GM12878 (cell line): ENCODE results near the gene ITGA1. TPM values are rescaled to one million over a fixed set of nuclear protein-coding genes. Genes with fewer than 3 reads are reported as not detected.

Experiments
- ATAC-seq: fragments of 200-7000 bp; cut with Tn5 transposase; 3 replicates; pipeline ENCODE4 v1.9.1; 2020; ENCODE audit warnings: mild to moderate bottlenecking, moderate library complexity
- BruUV-seq: library from RNA; stranded (reverse); fragments of 400-500 nt; replicated peaks from 2 replicates; lab custom pipeline; 2021; lab: Mats Ljungman, UMichigan
- CTCF ChIA-PET: fragments of 300-600 bp; sonication (Branson Sonifier 250); formaldehyde crosslinking; extraction: SDS; loops from one replicate; lab custom pipeline; 2021; ENCODE audit warnings: inconsistent platforms; lab: Yijun Ruan, JAX
- POLR2A ChIA-PET: fragments of 350-600 bp; formaldehyde crosslinking; extraction: SDS; loops from one replicate; lab custom pipeline; 2021; ENCODE audit warnings: inconsistent platforms; lab: Charles Lee
- RAD21 ChIA-PET: fragments of 300-600 bp; sonication (Branson Sonifier 250); formaldehyde crosslinking; loops from one replicate; lab custom pipeline; 2023; ENCODE audit warnings: antibody characterized with exemption; ENCODE audit not compliant: unreplicated experiment; lab: Charles Lee
- SMC1A ChIA-PET: fragments of 300-600 bp; sonication (Branson Sonifier 250); formaldehyde crosslinking; loops from one replicate; lab custom pipeline; 2023; ENCODE audit not compliant: unreplicated experiment, uncharacterized antibody; lab: Charles Lee
- DNase-seq: peaks from one replicate; pipeline ENCODE4 v3.0.0-alpha.2; 2011; ENCODE audit warnings: low read depth, low spot score
- FAIRE-seq: peaks from 3 replicates; lab custom pipeline; 2011; peaks lifted over from hg19 to GRCh38; lab: Jason Lieb, UNC
- H2AFZ ChIP-seq: 2 replicates; pipeline ENCODE4 v1.6.0; 2011; ENCODE audit warnings: low read depth, low read length, control low read depth; ENCODE audit not compliant: control insufficient read depth
- H3K27ac ChIP-seq: 2 replicates; pipeline ENCODE4 v1.5.1; 2011; ENCODE audit warnings: control low read depth; ENCODE audit not compliant: control insufficient read depth, insufficient read depth
- H3K27me3 ChIP-seq, 2 experiments: replicated peaks in 1 of 2; 2 replicates each; pipeline versions ENCODE4 v1.6.0 to v1.6.1; 2011; ENCODE audit warnings: low read length in 1 of 2; ENCODE audit not compliant: control insufficient read depth in 2 of 2, insufficient read depth in 2 of 2
- H3K36me3 ChIP-seq, 2 experiments: 2 replicates each; pipeline ENCODE4 v1.5.1; 2011; ENCODE audit warnings: low read length in 1 of 2; ENCODE audit not compliant: control insufficient read depth in 2 of 2, insufficient read depth in 2 of 2
- H3K4me1 ChIP-seq: 2 replicates; pipeline ENCODE4 v1.6.1; 2011; ENCODE audit warnings: mild to moderate bottlenecking, low read length, moderate library complexity, mixed read lengths; ENCODE audit not compliant: control insufficient read depth, insufficient read depth
- H3K4me2 ChIP-seq: 2 replicates; pipeline ENCODE4 v1.6.0; 2011; ENCODE audit warnings: control low read depth; ENCODE audit not compliant: control insufficient read depth, insufficient read depth
- H3K4me3 ChIP-seq: fragments of 200-600 bp; sonication (generic); 2 replicates; pipeline ENCODE4 v1.5.1; 2016
- H3K79me2 ChIP-seq: 2 replicates; pipeline ENCODE4 v1.6.0; 2011; ENCODE audit warnings: low read length; ENCODE audit not compliant: control insufficient read depth, insufficient read depth
- H3K9ac ChIP-seq: 2 replicates; pipeline ENCODE4 v1.8.0; 2011; ENCODE audit warnings: low read length, control low read depth, mixed read lengths; ENCODE audit not compliant: control insufficient read depth, insufficient read depth
- H3K9me3 ChIP-seq: replicated peaks from 3 replicates; pipeline ENCODE4 v1.5.1; 2011; ENCODE audit warnings: mild to moderate bottlenecking, low read length; ENCODE audit not compliant: control insufficient read depth, insufficient read depth
- H4K20me1 ChIP-seq: 2 replicates; pipeline ENCODE4 v1.6.0; 2011; ENCODE audit not compliant: control insufficient read depth, insufficient read depth
- BHLHE40 ChIP-seq, 2 experiments: fragments of 450-650 bp in 1 of 2; IDR thresholded peaks; 2 replicates each; pipeline ENCODE4 v1.6.1; 2011 to 2017; ENCODE audit warnings: low read depth in 2 of 2, borderline replicate concordance in 1 of 2, improper control_type of control experiment in 1 of 2, low read length in 1 of 2, mild to moderate bottlenecking in 1 of 2
- BMI1 ChIP-seq: fragments of 450-650 bp; IDR thresholded peaks from 2 replicates; pipeline ENCODE4 v1.6.1; 2016; ENCODE audit warnings: mild to moderate bottlenecking, moderate library complexity, borderline replicate concordance
- EED ChIP-seq: sonication (generic); IDR thresholded peaks from 2 replicates; pipeline ENCODE4 v1.6.1; 2016; ENCODE audit warnings: antibody characterized with exemption, low read depth
- EP300 ChIP-seq, 2 experiments: fragments of 150-350 bp in 1 of 2; IDR thresholded peaks; 2 replicates each; pipeline ENCODE4 v1.6.1; 2011 to 2012; ENCODE audit warnings: low read depth in 2 of 2, low read length in 2 of 2, borderline replicate concordance in 1 of 2, improper control_type of control experiment in 1 of 2, inconsistent platforms in 1 of 2; ENCODE audit not compliant: control insufficient read depth in 1 of 2
- FOS ChIP-seq: IDR thresholded peaks from 3 replicates; pipeline ENCODE4 v1.6.1; 2011; ENCODE audit warnings: borderline replicate concordance; ENCODE audit not compliant: insufficient read length; ENCODE audit errors: extremely low read depth
- IKZF1 ChIP-seq: fragments of 450-650 bp; conservative IDR thresholded peaks from 2 replicates; pipeline ENCODE4 v1.6.1; 2017; ENCODE audit warnings: antibody characterized with exemption, mild to moderate bottlenecking
- IKZF2 ChIP-seq, 2 experiments: fragments of 450-650 bp; IDR thresholded peaks; 2 replicates each; pipeline ENCODE4 v1.6.1; 2017; ENCODE audit warnings: mild to moderate bottlenecking in 2 of 2, moderate library complexity in 2 of 2
- RUNX3 ChIP-seq: IDR thresholded peaks from 2 replicates; pipeline ENCODE4 v1.6.1; 2012; ENCODE audit warnings: low read length, inconsistent platforms
- SMC3 ChIP-seq: IDR thresholded peaks from 2 replicates; pipeline ENCODE4 v1.6.1; 2011; ENCODE audit warnings: low read length, improper control_type of control experiment, borderline replicate concordance
- TBL1XR1 ChIP-seq: IDR thresholded peaks from 2 replicates; pipeline ENCODE4 v1.6.1; 2012; ENCODE audit warnings: low read depth, low read length, improper control_type of control experiment
- in situ Hi-C: fragments of 300-500 bp; cut with MboI; formaldehyde crosslinking; loops from 9 replicates; pipeline ENCODE4 v1.14.3; 2018; ENCODE audit warnings: mixed read lengths
- intact Hi-C: fragments of 100-400 bp; cut with micrococcal nuclease; formaldehyde crosslinking; loops from one replicate; pipeline ENCODE4 v1.14.2; 2022; ENCODE audit not compliant: unreplicated experiment
- polyA plus RNA-seq, 11 experiments: library from polyadenylated mRNA; depleted of rRNA in 4 of 11; unstranded in 6 of 11; stranded (reverse) in 5 of 11; fragments of >200 nt; fragmentation: Nextera tagmentation in 4 of 11; fragmentation: Illumina TruSeq in 1 of 11; extraction: Ambion mirVana in 4 of 11; extraction: Trizol in 1 of 11; gene quantifications; 1 replicate in 1 of 11; 2 replicates in 10 of 11; pipeline versions ENCODE4 v1.2.1 to v1.2.3, GENCODE V29; 2011 to 2016; ENCODE audit warnings: inconsistent platforms in 2 of 11, missing spikeins in 2 of 11, low read depth in 1 of 11
- total RNA-seq, 4 experiments: library from RNA; depleted of rRNA in 3 of 4; stranded (reverse); fragments of >200 nt in 3 of 4; fragmentation: Illumina TruSeq in 1 of 4; extraction: Trizol in 1 of 4; gene quantifications; 2 replicates each; pipeline versions ENCODE4 v1.2.1 to v1.2.3, GENCODE V29; 2013 to 2021

Gene ITGA1
- total and polyA plus RNA-seq, 10 of the 15 experiments (the other 5 are each of a cell fraction or from before 2014, with no cell fraction given): 0.02 to 0.56 (median 0.19) TPM

DNA sequence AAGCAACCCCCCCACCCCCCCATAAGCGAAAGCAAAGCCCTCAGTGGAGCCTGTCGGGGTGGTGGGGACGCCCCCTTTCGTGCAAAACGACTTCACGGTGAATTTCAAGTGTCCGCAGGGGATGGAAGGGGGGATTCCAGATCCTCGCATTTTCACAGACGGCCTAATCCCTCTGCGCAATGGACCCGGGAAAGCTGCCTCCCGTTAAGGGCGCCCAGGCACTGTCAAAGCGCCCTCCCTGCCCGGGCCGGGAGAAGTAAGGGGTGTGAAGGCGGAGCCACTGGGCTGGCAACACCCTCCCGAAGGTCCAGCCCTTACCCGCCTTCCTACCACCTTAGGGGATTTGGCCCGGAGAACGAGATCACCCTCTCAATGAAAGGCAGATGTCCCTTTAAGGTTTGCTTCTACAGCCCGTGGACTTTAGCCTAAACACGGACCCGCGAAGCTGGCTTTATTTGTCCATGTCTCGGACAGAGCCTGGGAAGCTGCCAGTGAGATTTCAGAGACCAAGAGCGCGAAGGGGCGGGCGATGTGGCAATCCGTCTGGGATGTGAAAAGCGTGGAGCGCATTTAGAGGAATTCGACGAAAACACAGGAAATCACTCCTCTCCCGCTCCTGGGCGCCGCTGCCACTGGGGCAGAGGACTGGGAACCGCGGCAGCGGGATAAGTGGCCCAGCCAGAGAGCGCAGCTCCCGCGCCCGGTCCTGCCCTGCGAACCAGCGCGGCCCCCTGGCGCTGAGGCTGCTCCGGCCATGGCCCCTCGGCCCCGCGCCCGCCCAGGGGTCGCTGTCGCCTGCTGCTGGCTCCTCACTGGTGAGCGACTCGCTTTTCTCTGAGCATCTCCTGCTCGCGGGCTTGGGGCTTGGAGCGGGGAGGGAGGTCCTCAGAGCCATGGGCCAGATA lies at the start of gene ITGA1, which contains the start of gene PELO (continued):
- TF ChIP-seq EP300 (IDR thresholded peaks at IDR 0.05; ENCODE audit: borderline replicate concordance in 1 of 2, control insufficient read depth in 1 of 2, low read depth in 2 of 2, low read length in 2 of 2) (peak in 1 of 2 experiments; percentile 50; a peak in 1 of 4 replicates), BHLHE40 (IDR thresholded peaks at IDR 0.05; ENCODE audit: borderline replicate concordance in 1 of 2, low read depth in 2 of 2, low read length in 1 of 2) (peak in 1 of 2 experiments; percentile 5; a peak in 1 of 4 replicates), EED (0 out of 2 replicates have a peak, but pooled peaks have one; percentile 26), TBL1XR1 (no peak), FOS (no peak)

DNA sequence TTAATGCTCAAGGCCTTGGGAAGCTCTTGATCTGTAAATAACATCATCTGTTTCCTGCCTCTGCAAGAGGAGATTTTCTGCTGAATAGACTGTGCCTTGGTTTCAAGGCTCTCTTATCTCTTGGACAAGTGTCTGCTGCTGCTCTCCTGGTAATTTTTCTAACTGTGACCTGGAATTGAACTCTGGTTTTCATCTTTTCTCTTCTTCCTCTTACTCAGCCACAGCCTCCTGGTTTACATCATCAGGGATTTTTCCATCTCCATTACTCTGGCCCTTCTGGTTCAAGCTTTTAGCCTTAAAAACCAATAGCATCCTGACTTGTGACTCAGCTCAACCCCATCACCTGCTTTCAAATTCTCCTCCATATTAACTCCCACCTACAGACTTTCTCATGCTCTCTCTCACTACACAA lies 49.6 kb upstream of the ITGA1 start:
- BruUV-seq: no TSS peak
- no peaks in the 10 kb centered on the region for H3K27me3 ChIP-seq
- no peaks in the 10 kb centered on the region for H4K20me1 ChIP-seq
- no peak for DNase-seq
- ChIA-PET RAD21 (no interaction called here), POLR2A (interaction anchor here (1.2 kb wide), 1 partner anchor 30 kb away, joined by 3 read pairs; no protein-coding TSS in a partner anchor), CTCF (interaction anchor here (0.9 to 1.3 kb wide), 2 partner anchors 178 to 359 kb away, joined by 3 read pairs; no protein-coding TSS in a partner anchor), SMC1A (interaction anchor here (0.6 to 1.8 kb wide), 5 partner anchors 16 to 177 kb away, joined by 3 to 7 read pairs (median 3); no protein-coding TSS in a partner anchor)
- H3K4me2 ChIP-seq: no peak overlapping the region
- no peak for FAIRE-seq
- intact Hi-C loops: no loop called here
- no peaks in the 10 kb centered on the region for H3K79me2 ChIP-seq
- no peak overlapping the region for H3K9ac ChIP-seq
- TF ChIP-seq IKZF1 (peak; percentile 47; the same call in 1 of the 2 replicates), SMC3 (no peak), IKZF2 (IDR thresholded peaks at IDR 0.05) (0 out of 4 replicates have a peak, but pooled peaks of 1 of the 2 experiments have one; percentile 16), BMI1 (no peak), RUNX3 (peak; percentile 42; the same call in 1 of the 2 replicates)
- no peaks in the 10 kb centered on the region for H3K36me3 ChIP-seq
- in situ Hi-C loops: no loop called here
- ATAC-seq: no peak
- no peaks in the 10 kb centered on the region for H3K4me1 ChIP-seq
- no peak overlapping the region for H2AFZ ChIP-seq
- no peaks in the 10 kb centered on the region for H3K9me3 ChIP-seq
- H3K4me3 ChIP-seq: no peak overlapping the region
- H3K27ac ChIP-seq: no peak overlapping the region
